Measurements from ENCODE around the gene GALNT2.

DNA sequence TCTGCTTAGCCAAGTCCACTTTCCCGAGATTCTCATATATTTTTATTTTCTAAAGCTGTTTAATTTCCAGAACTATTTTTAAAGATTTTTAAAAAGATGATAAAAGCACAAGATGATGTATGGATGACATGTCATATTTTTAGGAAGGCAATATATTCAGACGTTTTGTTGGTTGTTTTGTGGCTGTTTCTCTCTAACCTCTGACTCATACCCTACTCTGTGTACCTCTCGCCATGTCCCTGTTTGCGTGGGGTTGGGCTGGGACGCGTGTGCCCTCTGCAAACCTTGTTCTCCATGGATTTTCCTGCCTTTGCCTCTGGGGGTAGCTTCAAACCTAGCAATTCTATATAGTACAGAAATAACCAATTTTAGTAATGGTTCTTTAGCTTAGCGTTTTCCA, 132.0 kb downstream of the GALNT2 start:
- TF ChIP-seq, protein P1, sequence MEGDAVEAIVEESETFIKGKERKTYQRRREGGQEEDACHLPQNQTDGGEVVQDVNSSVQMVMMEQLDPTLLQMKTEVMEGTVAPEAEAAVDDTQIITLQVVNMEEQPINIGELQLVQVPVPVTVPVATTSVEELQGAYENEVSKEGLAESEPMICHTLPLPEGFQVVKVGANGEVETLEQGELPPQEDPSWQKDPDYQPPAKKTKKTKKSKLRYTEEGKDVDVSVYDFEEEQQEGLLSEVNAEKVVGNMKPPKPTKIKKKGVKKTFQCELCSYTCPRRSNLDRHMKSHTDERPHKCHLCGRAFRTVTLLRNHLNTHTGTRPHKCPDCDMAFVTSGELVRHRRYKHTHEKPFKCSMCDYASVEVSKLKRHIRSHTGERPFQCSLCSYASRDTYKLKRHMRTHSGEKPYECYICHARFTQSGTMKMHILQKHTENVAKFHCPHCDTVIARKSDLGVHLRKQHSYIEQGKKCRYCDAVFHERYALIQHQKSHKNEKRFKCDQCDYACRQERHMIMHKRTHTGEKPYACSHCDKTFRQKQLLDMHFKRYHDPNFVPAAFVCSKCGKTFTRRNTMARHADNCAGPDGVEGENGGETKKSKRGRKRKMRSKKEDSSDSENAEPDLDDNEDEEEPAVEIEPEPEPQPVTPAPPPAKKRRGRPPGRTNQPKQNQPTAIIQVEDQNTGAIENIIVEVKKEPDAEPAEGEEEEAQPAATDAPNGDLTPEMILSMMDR (IDR thresholded peaks at IDR 0.05; ENCODE audit: poor library complexity) = no peak
- TF ChIP-seq EZH2 (IDR thresholded peaks at IDR 0.05; ENCODE audit: borderline replicate concordance) (no peak), EZH2phosphoT487 (IDR thresholded peaks at IDR 0.05; ENCODE audit: low read depth, severe bottlenecking, unreplicated experiment) (no peak)
